ENCODE measurements around the gene BCAT1.

BCAT1 gene

GRCh38 chr12:24808651-24809050 is 140.2 kb downstream of the BCAT1 start:
- no peak overlapping the region for H3K4me3 ChIP-seq (replicated peaks in 1 of 2; ENCODE audit: low read depth in 2 of 2, low read length in 2 of 2)
- no peak for DNase-seq (ENCODE audit: low read depth in 2 of 2)
- no peak for TF ChIP-seq CTCF (IDR thresholded peaks at IDR 0.05; ENCODE audit: low read depth, low read length)

- no peak overlapping the region for H3K4me3 ChIP-seq (replicated peaks in 1 of 2; ENCODE audit: low read depth in 2 of 2, low read length in 2 of 2)
- DNase-seq (ENCODE audit: low read depth in 2 of 2), result no peak
- no peak for TF ChIP-seq CTCF (IDR thresholded peaks at IDR 0.05; ENCODE audit: low read depth, low read length)
Measured at GRCh38 chr12:24806386-24806785, 142.5 kb downstream of the BCAT1 start.

- no peak for TF ChIP-seq CTCF (IDR thresholded peaks at IDR 0.05; ENCODE audit: low read depth, low read length)
- no peak for DNase-seq (ENCODE audit: low read depth in 2 of 2)
- no peak overlapping the region for H3K4me3 ChIP-seq (replicated peaks in 1 of 2; ENCODE audit: low read depth in 2 of 2, low read length in 2 of 2)
Measured at GRCh38 chr12:24803430-24804245, 145.3 kb downstream of the BCAT1 start.

GRCh38 chr12:24798335-24798734 is 150.6 kb downstream of the BCAT1 start:
- TF ChIP-seq CTCF (IDR thresholded peaks at IDR 0.05; ENCODE audit: low read depth, low read length), result no peak
- H3K4me3 ChIP-seq (replicated peaks in 1 of 2; ENCODE audit: low read depth in 2 of 2, low read length in 2 of 2), result no peak overlapping the region
- no peak for DNase-seq (ENCODE audit: low read depth in 2 of 2)

GRCh38 chr12:24797901-24798300 is 151.0 kb downstream of the BCAT1 start:
- no peak overlapping the region for H3K4me3 ChIP-seq (replicated peaks in 1 of 2; ENCODE audit: low read depth in 2 of 2, low read length in 2 of 2)
- DNase-seq (ENCODE audit: low read depth in 2 of 2), result no peak
- no peak for TF ChIP-seq CTCF (IDR thresholded peaks at IDR 0.05; ENCODE audit: low read depth, low read length)

- no peak overlapping the region for H3K4me3 ChIP-seq (replicated peaks in 1 of 2; ENCODE audit: low read depth in 2 of 2, low read length in 2 of 2)
- no peak for DNase-seq (ENCODE audit: low read depth in 2 of 2)
- TF ChIP-seq CTCF (IDR thresholded peaks at IDR 0.05; ENCODE audit: low read depth, low read length), result no peak
Measured at GRCh38 chr12:24796876-24797275, 152.0 kb downstream of the BCAT1 start.
